22Rv1 (cell line): ENCODE results near the gene SLC6A11.

ENCODE experiments used
- ZFX ChIP-seq: fragments of 450-650 bp; IDR thresholded peaks from 2 replicates; pipeline ENCODE4 v1.6.1; 2017; ENCODE audit warnings: antibody characterized with exemption, borderline replicate concordance
- TF ChIP-seq, protein P1 (sequence below): fragments of 450-650 bp; IDR thresholded peaks from 2 replicates; pipeline ENCODE4 v1.5.1; 2017; ENCODE audit warnings: mild to moderate bottlenecking

DNA sequence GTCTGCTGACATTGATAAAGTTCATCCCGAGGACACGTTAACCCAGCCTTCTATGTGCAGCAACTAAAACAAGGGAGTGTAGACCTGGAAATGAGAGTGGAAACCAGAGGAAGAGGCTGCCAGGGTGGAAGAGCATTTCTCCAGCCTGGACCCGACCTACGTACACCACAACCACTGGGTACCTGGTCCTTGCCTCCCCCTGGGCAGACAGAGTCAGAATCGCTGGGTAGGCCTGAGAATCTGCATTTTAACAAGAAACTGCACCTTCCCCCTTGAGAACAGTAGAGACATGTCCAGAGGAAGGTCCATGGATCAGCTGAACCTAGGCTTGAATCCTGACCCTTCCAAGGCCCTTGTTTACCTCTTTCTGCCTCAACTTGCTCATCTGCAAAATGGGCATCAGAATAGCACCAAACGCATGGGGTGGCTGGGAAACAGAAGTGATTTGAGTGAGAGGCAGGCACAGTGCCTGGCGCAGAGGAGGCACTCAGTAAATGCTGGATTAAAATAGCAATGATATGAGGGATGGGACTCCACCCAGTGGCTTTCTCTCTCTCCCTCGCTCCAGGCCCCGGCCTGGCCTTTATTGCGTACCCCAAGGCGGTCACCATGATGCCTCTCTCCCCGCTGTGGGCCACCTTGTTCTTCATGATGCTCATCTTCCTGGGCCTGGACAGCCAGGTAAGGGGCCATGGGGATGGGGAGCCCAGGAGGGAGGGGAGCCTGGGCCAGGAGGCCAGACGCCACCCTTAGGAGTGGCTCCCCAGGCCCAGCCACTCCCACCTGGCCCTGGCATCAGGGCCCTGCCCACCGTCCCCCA is 109.6 kb downstream of the SLC6A11 start:
- TF ChIP-seq, protein P1, sequence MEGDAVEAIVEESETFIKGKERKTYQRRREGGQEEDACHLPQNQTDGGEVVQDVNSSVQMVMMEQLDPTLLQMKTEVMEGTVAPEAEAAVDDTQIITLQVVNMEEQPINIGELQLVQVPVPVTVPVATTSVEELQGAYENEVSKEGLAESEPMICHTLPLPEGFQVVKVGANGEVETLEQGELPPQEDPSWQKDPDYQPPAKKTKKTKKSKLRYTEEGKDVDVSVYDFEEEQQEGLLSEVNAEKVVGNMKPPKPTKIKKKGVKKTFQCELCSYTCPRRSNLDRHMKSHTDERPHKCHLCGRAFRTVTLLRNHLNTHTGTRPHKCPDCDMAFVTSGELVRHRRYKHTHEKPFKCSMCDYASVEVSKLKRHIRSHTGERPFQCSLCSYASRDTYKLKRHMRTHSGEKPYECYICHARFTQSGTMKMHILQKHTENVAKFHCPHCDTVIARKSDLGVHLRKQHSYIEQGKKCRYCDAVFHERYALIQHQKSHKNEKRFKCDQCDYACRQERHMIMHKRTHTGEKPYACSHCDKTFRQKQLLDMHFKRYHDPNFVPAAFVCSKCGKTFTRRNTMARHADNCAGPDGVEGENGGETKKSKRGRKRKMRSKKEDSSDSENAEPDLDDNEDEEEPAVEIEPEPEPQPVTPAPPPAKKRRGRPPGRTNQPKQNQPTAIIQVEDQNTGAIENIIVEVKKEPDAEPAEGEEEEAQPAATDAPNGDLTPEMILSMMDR: no peak
- no peak for TF ChIP-seq ZFX
